ENCODE data around the gene ACVR1. TPM values are rescaled to one million over a fixed set of nuclear protein-coding genes. Genes with fewer than 3 reads are reported as not detected.

ACVR1 gene
- total RNA-seq, 1 donor from 2014 or later, result 36.3 TPM

DNA sequence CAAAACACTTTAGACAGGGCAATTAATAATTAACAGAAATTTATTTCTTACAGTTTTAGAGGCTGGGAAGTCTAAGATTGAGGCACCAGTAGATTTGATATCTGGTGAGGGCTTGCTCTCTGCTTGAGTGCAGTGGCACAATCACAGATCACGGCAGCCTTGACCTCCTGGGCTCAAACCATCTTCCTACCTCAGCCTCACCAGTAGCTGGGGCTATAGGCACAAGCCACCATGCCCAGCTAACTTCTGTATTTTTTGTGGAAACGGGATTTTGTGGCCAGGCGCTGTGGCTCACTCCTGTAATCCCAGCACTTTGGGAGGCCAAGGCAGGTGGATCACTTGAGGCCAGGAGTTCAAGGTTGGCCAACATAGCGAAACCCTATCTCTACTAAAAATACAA is 29.0 kb upstream of the ACVR1 start:
- Mint-ChIP-seq H3K4me1 (ENCODE audit: low read depth, unreplicated experiment) (no peaks in the 10 kb centered on the region), H3K4me3 (ENCODE audit: unreplicated experiment) (no peak overlapping the region), H3K36me3 (ENCODE audit: unreplicated experiment) (no peaks in the 10 kb centered on the region), H3K9me3 (ENCODE audit: unreplicated experiment) (no peaks in the 10 kb centered on the region), H3K27me3 (ENCODE audit: unreplicated experiment) (no peaks in the 10 kb centered on the region), H3K27ac (ENCODE audit: unreplicated experiment) (no peak overlapping the region)
- DNase-seq, result no peak
- TF ChIP-seq CTCF (IDR thresholded peaks at IDR 0.05; ENCODE audit: partially characterized antibody, unreplicated experiment), result no peak

DNA sequence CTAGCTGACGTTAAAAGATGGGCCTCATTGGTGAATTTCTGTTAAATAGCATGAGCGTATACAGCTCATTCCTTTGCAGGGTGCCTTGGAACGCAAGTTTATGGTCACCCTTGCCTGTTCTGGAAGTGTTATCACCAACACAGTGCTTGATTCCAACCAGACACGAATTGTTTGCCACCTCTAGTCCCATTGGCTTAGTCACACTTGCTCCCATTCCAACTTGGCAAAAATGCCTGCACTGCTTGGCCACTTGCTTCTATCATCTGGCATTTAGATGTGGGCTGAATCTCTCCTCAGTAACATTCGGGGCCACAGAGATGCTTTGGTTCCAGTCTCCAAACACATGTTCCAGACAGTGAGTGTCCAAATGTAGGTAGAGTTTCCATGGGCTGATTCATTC is 27.5 kb upstream of the ACVR1 start:
- TF ChIP-seq CTCF (IDR thresholded peaks at IDR 0.05; ENCODE audit: partially characterized antibody, unreplicated experiment), result no peak
- Mint-ChIP-seq H3K36me3 (ENCODE audit: unreplicated experiment) (no peaks in the 10 kb centered on the region), H3K27ac (ENCODE audit: unreplicated experiment) (no peak overlapping the region), H3K27me3 (ENCODE audit: unreplicated experiment) (no peaks in the 10 kb centered on the region), H3K4me1 (ENCODE audit: low read depth, unreplicated experiment) (no peaks in the 10 kb centered on the region), H3K9me3 (ENCODE audit: unreplicated experiment) (no peaks in the 10 kb centered on the region), H3K4me3 (ENCODE audit: unreplicated experiment) (no peak overlapping the region)
- DNase-seq, result no peak

DNA sequence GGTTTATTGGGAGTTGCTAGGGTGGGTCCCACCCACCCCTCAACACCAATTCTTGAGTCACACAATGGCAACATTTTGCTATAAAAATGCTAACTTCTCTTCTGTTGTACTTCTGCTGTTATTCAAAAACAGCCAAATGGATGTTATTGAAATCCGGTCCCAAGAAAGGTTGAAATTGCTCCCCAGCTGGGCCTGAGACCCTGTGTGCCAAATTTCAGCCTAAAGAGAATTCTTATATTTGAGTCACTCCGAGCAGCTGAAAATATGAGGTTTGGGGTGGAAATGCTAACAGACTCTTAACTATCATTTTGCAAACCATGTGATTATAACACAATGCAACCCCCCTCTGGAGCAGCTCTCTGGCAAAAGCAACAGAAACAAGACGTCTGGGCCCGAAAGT is 27.0 kb upstream of the ACVR1 start:
- Mint-ChIP-seq H3K36me3 (ENCODE audit: unreplicated experiment) (no peaks in the 10 kb centered on the region), H3K9me3 (ENCODE audit: unreplicated experiment) (no peaks in the 10 kb centered on the region), H3K27me3 (ENCODE audit: unreplicated experiment) (no peaks in the 10 kb centered on the region)

DNA sequence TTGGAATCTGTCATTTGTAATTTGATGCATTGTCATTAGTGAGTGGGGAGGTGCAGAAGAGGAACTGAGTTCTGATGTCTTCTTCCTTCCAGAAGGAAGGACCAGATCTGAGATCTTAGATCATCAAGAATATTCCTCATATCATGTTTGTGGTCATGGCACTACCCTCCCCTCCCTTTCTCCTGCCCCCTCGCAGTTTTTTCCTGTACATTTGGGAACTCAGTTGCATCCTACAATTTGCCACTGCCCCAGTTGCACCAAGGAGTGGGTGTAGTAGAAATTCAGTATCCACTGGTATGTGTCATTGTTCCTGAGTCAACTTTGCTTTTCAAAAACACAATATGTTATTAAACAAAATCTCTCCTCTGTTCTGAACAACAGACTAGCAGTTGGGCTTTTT is 26.6 kb upstream of the ACVR1 start:
- Mint-ChIP-seq H3K9me3 (ENCODE audit: unreplicated experiment) (no peaks in the 10 kb centered on the region), H3K4me3 (ENCODE audit: unreplicated experiment) (no peak overlapping the region), H3K36me3 (ENCODE audit: unreplicated experiment) (no peaks in the 10 kb centered on the region), H3K27me3 (ENCODE audit: unreplicated experiment) (peaks cover 2% of the 10 kb centered on the region), H3K27ac (ENCODE audit: unreplicated experiment) (no peak overlapping the region), H3K4me1 (ENCODE audit: low read depth, unreplicated experiment) (no peaks in the 10 kb centered on the region)
- no peak for DNase-seq
- no peak for TF ChIP-seq CTCF (IDR thresholded peaks at IDR 0.05; ENCODE audit: partially characterized antibody, unreplicated experiment)

More for the DNA sequence above, 27.0 kb upstream of the ACVR1 start:
- H3K4me3 Mint-ChIP-seq (ENCODE audit: unreplicated experiment), result no peak overlapping the region
- no peaks in the 10 kb centered on the region for H3K4me1 Mint-ChIP-seq (ENCODE audit: low read depth, unreplicated experiment)
- H3K27ac Mint-ChIP-seq (ENCODE audit: unreplicated experiment), result no peak overlapping the region
- no peak for TF ChIP-seq CTCF (IDR thresholded peaks at IDR 0.05; ENCODE audit: partially characterized antibody, unreplicated experiment)
- DNase-seq, result no peak

- peaks cover 2% of the 10 kb centered on the region for H3K27me3 Mint-ChIP-seq (ENCODE audit: unreplicated experiment)
- no peak for TF ChIP-seq CTCF (IDR thresholded peaks at IDR 0.05; ENCODE audit: partially characterized antibody, unreplicated experiment)
- peaks cover 2% of the 10 kb centered on the region for H3K9me3 Mint-ChIP-seq (ENCODE audit: unreplicated experiment)
- no peak for DNase-seq
- H3K27ac Mint-ChIP-seq (ENCODE audit: unreplicated experiment), result no peak overlapping the region
- no peak overlapping the region for H3K4me3 Mint-ChIP-seq (ENCODE audit: unreplicated experiment)
- H3K36me3 Mint-ChIP-seq (ENCODE audit: unreplicated experiment), result no peaks in the 10 kb centered on the region
- no peaks in the 10 kb centered on the region for H3K4me1 Mint-ChIP-seq (ENCODE audit: low read depth, unreplicated experiment)
Measured at GRCh38 chr2:157901325-157901724, 25.2 kb upstream of the ACVR1 start.

Measured in glutamatergic neuron (in vitro differentiated cells).